Hematopoietic multipotent progenitor cell treated with erythropoietin and hydrocortisone succinate and interleukin-3 and kit ligand, for 8 days (in vitro differentiated cells): ENCODE results near the gene MPIG6B.
A peak's percentile ranks its signal among the peaks of the same experiment; 100 is the strongest.

Experiments
- DNase-seq: peaks from one replicate; pipeline ENCODE4 v3.0.0-alpha.2; 2015

Gene MPIG6B

DNA sequence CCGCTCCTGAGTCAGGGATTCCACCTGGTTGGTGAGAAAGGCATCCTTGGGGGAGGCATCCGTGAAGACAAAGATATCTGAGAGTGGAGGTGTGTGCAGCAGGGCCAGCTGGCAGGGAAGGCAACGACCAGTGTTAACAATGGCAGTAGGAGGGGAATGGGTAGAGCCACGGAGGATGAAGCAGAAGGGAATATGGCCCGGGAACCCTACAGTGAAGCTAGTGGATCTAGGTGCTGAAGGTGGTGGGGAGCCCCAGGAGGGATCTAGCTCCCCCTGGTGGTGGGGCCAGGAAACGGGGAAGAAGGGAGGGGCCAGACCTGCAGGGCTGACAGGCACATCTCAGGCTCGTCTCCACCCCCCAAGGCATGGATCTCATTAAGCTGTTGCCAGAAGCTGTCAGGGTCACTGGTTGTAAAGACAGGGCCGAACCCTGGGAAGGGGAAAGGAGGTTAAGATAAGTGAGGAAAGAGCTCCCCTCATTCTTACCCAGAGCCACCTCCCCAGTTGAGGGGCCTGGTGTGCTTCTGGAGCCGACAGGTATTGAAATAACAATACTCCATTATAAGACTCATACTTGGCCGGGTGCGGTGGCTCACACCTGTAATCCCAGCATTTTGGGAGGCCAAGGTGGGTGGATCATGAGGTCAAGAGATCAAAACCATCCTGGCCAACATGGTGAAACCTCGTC, 46.7 kb downstream of the MPIG6B start:
- peak; percentile 87 for DNase-seq

DNA sequence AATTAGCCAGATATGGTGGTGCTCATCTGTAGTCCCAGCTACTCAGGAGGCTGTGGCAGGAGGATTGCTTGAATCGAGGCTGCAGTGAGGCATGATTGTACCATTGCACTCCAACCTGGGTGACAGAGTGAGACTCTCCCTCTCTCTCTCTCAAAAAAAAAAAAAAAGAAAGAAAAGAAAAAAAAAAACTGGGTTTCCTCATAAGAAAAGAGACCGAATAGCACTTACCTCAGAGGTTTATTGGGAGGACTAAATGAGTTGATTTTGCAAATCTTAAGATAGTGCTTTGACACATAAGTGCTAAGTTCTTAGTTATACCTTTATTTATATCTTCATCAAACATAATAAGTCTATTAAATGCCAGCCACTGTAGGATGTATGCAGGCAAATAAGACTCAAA, 47.7 kb downstream of the MPIG6B start:
- DNase-seq: no peak

DNA sequence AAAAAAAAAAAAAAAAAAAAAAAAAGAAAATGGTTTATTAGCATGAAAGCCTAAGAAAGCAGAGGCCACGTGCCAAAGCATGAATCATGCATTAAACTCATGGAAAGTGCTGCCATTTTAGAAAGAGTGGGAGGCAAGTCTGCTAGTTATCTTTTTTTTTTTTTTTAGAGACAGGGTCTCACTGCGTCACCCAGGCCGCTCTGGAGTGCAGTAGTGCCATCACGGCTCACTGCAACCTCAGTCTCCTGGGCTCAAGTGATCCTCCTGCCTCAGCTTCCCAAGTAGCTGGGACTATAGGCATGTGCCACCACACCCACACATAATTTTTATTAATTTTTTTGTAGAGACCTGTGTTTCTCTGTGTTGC, 48.8 kb downstream of the MPIG6B start:
- DNase-seq: peak; percentile 50

- DNase-seq: no peak
These were observed 52.0 kb downstream of the MPIG6B start for GRCh38 chr6:31775184-31775583.

DNA sequence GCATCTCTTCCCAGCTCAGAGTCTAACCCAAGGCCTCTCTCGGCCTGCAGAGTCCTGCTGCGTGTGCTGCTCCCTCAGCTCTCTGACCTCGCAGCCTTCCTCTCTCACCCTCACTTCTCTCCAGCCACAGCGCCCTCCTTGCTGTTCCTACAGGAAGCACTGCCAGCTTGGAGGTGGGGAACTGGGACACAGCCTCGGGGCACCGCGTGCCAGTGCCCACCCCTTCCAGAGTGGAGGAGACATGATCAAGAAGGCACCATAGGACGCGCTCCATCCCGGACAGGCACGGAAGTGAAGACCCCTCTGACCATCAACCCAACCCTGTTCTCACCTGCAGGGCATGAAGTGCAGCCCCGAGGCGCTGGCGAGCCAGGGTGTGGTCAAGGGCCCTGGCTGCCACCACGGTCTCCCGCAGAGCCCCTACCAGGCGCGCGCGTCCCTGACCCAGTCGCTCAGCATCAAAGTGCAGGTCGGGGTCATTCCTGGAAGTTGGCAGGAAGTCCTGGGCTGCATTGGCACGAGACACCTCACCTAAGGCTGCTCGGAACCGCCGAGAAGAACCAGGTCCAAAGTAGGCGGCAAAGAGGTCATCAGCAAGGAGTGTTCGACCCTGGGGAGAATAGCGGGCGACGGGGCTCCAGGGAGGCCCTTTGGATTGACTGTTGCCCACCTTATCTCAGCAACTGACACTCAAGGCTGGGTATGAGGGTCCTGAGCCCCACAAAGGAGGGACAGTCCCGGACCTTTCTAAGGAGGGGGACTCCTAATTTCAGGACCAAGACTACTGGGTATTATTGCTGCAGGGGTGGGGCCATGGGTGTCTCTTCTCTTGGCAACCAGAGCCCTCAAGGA, 52.7 kb downstream of the MPIG6B start:
- DNase-seq: no peak
